RWPE2 (cell line): ENCODE results near the gene SLC4A2.

ENCODE experiments used
- ATAC-seq: fragments of 200-7000 bp; cut with Tn5 transposase; 3 replicates; pipeline ENCODE4 v1.9.1; 2021; ENCODE audit warnings: low read depth
- DNase-seq: peaks from one replicate; pipeline ENCODE4 v3.0.0-alpha.2; 2020; ENCODE audit warnings: low spot score
- H3K27ac ChIP-seq: fragments of 450-650 bp; 2 replicates; pipeline ENCODE4 v1.5.1; 2017; ENCODE audit warnings: mild to moderate bottlenecking; ENCODE audit not compliant: poor library complexity, severe bottlenecking
- H3K27me3 ChIP-seq: fragments of 250-450 bp; sonication (Bioruptor Pico); 2 replicates; pipeline ENCODE4 v1.5.1; 2021; ENCODE audit warnings: mild to moderate bottlenecking, moderate library complexity; ENCODE audit not compliant: insufficient read depth, poor library complexity, severe bottlenecking
- H3K36me3 ChIP-seq: fragments of 250-450 bp; sonication (Bioruptor Pico); 2 replicates; pipeline ENCODE4 v1.5.1; 2020; ENCODE audit warnings: low read depth, mild to moderate bottlenecking, moderate library complexity
- H3K4me1 ChIP-seq: fragments of 250-450 bp; sonication (Bioruptor Pico); 2 replicates; pipeline ENCODE4 v1.5.1; 2021; ENCODE audit warnings: mild to moderate bottlenecking, moderate library complexity; ENCODE audit not compliant: insufficient read depth, poor library complexity, severe bottlenecking
- H3K4me3 ChIP-seq: fragments of 250-450 bp; sonication (Bioruptor Pico); 2 replicates; pipeline ENCODE4 v1.5.1; 2021; ENCODE audit warnings: mild to moderate bottlenecking, moderate library complexity; ENCODE audit not compliant: severe bottlenecking
- H3K9me3 ChIP-seq: fragments of 250-450 bp; sonication (Bioruptor Pico); 2 replicates; pipeline ENCODE4 v1.5.1; 2021; ENCODE audit warnings: mild to moderate bottlenecking, moderate library complexity; ENCODE audit not compliant: severe bottlenecking
- CTCF ChIP-seq: fragments of 450-650 bp; IDR thresholded peaks from one replicate; pipeline ENCODE4 v1.5.1; 2017; ENCODE audit warnings: mild to moderate bottlenecking, moderate library complexity; ENCODE audit not compliant: poor library complexity, severe bottlenecking

The SLC4A2 gene

GRCh38 chr7:151089893-151090730 lies 30.7 kb downstream of the SLC4A2 start:
- Histone ChIP-seq H3K9me3 (no peaks in the 10 kb centered on the region), H3K4me3 (no peak overlapping the region), H3K27me3 (no peaks in the 10 kb centered on the region), H3K4me1 (peaks cover 3% of the 10 kb centered on the region), H3K36me3 (peaks cover 31% of the 10 kb centered on the region), H3K27ac (peak overlapping the region; percentile 66)
- no peak for DNase-seq
- TF ChIP-seq CTCF, result no peak
- no peak for ATAC-seq

- no peak for TF ChIP-seq CTCF
- peaks cover 34% of the 10 kb centered on the region for H3K36me3 ChIP-seq
- ATAC-seq, result no peak
- H3K4me3 ChIP-seq, result no peak overlapping the region
- no peak for DNase-seq
- H3K4me1 ChIP-seq, result peaks cover 3% of the 10 kb centered on the region
- H3K9me3 ChIP-seq, result no peaks in the 10 kb centered on the region
- H3K27ac ChIP-seq, result no peak overlapping the region
- no peaks in the 10 kb centered on the region for H3K27me3 ChIP-seq
Measured at GRCh38 chr7:151091003-151091402, 31.6 kb downstream of the SLC4A2 start.

GRCh38 chr7:151091431-151091830 lies 32.0 kb downstream of the SLC4A2 start:
- Histone ChIP-seq H3K27me3 (no peaks in the 10 kb centered on the region), H3K4me3 (no peak overlapping the region), H3K27ac (no peak overlapping the region), H3K4me1 (peaks cover 3% of the 10 kb centered on the region), H3K9me3 (no peaks in the 10 kb centered on the region), H3K36me3 (peaks cover 34% of the 10 kb centered on the region)
- peak; percentile 26 for TF ChIP-seq CTCF
- DNase-seq (no peak), ATAC-seq (no peak)

GRCh38 chr7:151091988-151092387 lies 32.6 kb downstream of the SLC4A2 start:
- ATAC-seq (no peak), DNase-seq (no peak)
- H3K9me3 ChIP-seq, result no peaks in the 10 kb centered on the region
- H3K4me3 ChIP-seq, result no peak overlapping the region
- no peak overlapping the region for H3K27ac ChIP-seq
- no peaks in the 10 kb centered on the region for H3K27me3 ChIP-seq
- peaks cover 3% of the 10 kb centered on the region for H3K4me1 ChIP-seq
- no peak for TF ChIP-seq CTCF
- peaks cover 34% of the 10 kb centered on the region for H3K36me3 ChIP-seq

GRCh38 chr7:151093748-151094147 lies 34.4 kb downstream of the SLC4A2 start:
- peak; percentile 51 for DNase-seq
- Histone ChIP-seq H3K36me3 (peaks cover 39% of the 10 kb centered on the region), H3K4me1 (no peaks in the 10 kb centered on the region), H3K27me3 (no peaks in the 10 kb centered on the region), H3K4me3 (no peak overlapping the region), H3K9me3 (no peaks in the 10 kb centered on the region), H3K27ac (no peak overlapping the region)
- no peak for TF ChIP-seq CTCF
- ATAC-seq, result no peak
